WTC11 (cell line): Measurements from ENCODE around the gene MAEA. TPM values are rescaled to one million over a fixed set of nuclear protein-coding genes. Genes with fewer than 3 reads are reported as not detected.

Experiments used
- ATAC-seq: fragments of 200-7000 bp; cut with Tn5 transposase; 2 replicates; pipeline ENCODE4 v1.10.0; 2021; ENCODE audit warnings: mild to moderate bottlenecking, moderate library complexity
- CTCF ChIA-PET: fragments of 300-600 bp; sonication (Branson Sonifier 250); formaldehyde crosslinking; loops from one replicate; lab custom pipeline; 2021; ENCODE audit warnings: antibody characterized with exemption; lab: Charles Lee
- POLR2A ChIA-PET: fragments of 350-600 bp; sonication (Branson Sonifier 250); formaldehyde crosslinking; loops from one replicate; lab custom pipeline; 2021; ENCODE audit warnings: antibody characterized with exemption; lab: Charles Lee
- DNase-seq: peaks from one replicate; pipeline ENCODE4 v3.0.0; 2021; ENCODE audit warnings: low spot score
- H3K27ac Mint-ChIP-seq: 2 replicates; pipeline ENCODE4 v1.8.0; 2021; ENCODE audit warnings: mixed read lengths
- H3K27me3 Mint-ChIP-seq: 2 replicates; pipeline ENCODE4 v1.8.0; 2021; ENCODE audit warnings: low read depth, mild to moderate bottlenecking, moderate library complexity, mixed read lengths
- H3K36me3 Mint-ChIP-seq: 2 replicates; pipeline ENCODE4 v1.8.0; 2021; ENCODE audit warnings: mixed read lengths
- H3K4me1 Mint-ChIP-seq: 2 replicates; pipeline ENCODE4 v1.8.0; 2022; ENCODE audit warnings: mixed read lengths
- H3K4me3 Mint-ChIP-seq: 2 replicates; pipeline ENCODE4 v1.8.0; 2021; ENCODE audit warnings: mild to moderate bottlenecking, moderate library complexity, mixed read lengths
- H3K9me3 Mint-ChIP-seq: 2 replicates; pipeline ENCODE4 v1.8.0; 2021; ENCODE audit warnings: mixed read lengths
- ETV6 ChIP-seq: sonication (generic); formaldehyde crosslinking; IDR thresholded peaks from 2 replicates; pipeline ENCODE4 v1.8.1; 2022; ENCODE audit warnings: mild to moderate bottlenecking, missing genetic modification reagents
- FOXP1 ChIP-seq: sonication (generic); formaldehyde crosslinking; IDR thresholded peaks from 2 replicates; pipeline ENCODE4 v1.8.0; 2022; ENCODE audit warnings: missing genetic modification reagents, mild to moderate bottlenecking, moderate library complexity, borderline replicate concordance
- NFE2L1 ChIP-seq: sonication (generic); formaldehyde crosslinking; IDR thresholded peaks from 2 replicates; pipeline ENCODE4 v1.8.1; 2023; ENCODE audit warnings: missing genetic modification reagents
- PRRX2 ChIP-seq: fragments of 250-450 bp; sonication (Bioruptor Pico); IDR thresholded peaks from 2 replicates; pipeline ENCODE4 v1.8.0; 2021; ENCODE audit warnings: mild to moderate bottlenecking
- RORB ChIP-seq: fragments of 250-450 bp; sonication (Bioruptor Pico); IDR thresholded peaks from 2 replicates; pipeline ENCODE4 v1.9.0; 2021; ENCODE audit warnings: mild to moderate bottlenecking
- TEAD1 ChIP-seq: sonication (generic); formaldehyde crosslinking; IDR thresholded peaks from 2 replicates; pipeline ENCODE4 v1.8.0; 2022; ENCODE audit warnings: mild to moderate bottlenecking, missing genetic modification reagents
- ZNF232 ChIP-seq: sonication (generic); formaldehyde crosslinking; IDR thresholded peaks from 2 replicates; pipeline ENCODE4 v1.8.0; 2022; ENCODE audit warnings: mild to moderate bottlenecking, missing genetic modification reagents
- ZNF396 ChIP-seq: fragments of 250-450 bp; sonication (Bioruptor Pico); IDR thresholded peaks from 2 replicates; pipeline ENCODE4 v1.8.0; 2021; ENCODE audit warnings: mild to moderate bottlenecking, moderate library complexity, borderline replicate concordance
- ZNF416 ChIP-seq: fragments of 250-450 bp; sonication (Bioruptor Pico); IDR thresholded peaks from 2 replicates; pipeline ENCODE4 v1.9.0; 2021; ENCODE audit warnings: mild to moderate bottlenecking, inconsistent platforms
- total RNA-seq: library from RNA; stranded (reverse); gene quantifications from 3 replicates; pipeline ENCODE4 v1.2.3, GENCODE V29; 2021
- TF ChIP-seq, protein P1 (sequence below): sonication (generic); formaldehyde crosslinking; IDR thresholded peaks from 2 replicates; pipeline ENCODE4 v1.8.1; 2023; ENCODE audit warnings: mild to moderate bottlenecking, moderate library complexity, missing genetic modification reagents
- TF ChIP-seq, protein P2 (sequence below): fragments of 250-450 bp; sonication (Bioruptor Pico); IDR thresholded peaks from 2 replicates; pipeline ENCODE4 v2.1.2; 2022; ENCODE audit warnings: mild to moderate bottlenecking, moderate library complexity
- TF ChIP-seq, protein P3 (sequence below): sonication (generic); formaldehyde crosslinking; IDR thresholded peaks from 2 replicates; pipeline ENCODE4 v1.8.1; 2022; ENCODE audit warnings: low read depth, missing genetic modification reagents, borderline replicate concordance
- TF ChIP-seq, protein P4 (sequence below): sonication (generic); formaldehyde crosslinking; IDR thresholded peaks from 2 replicates; pipeline ENCODE4 v1.8.0; 2022; ENCODE audit warnings: mild to moderate bottlenecking, missing genetic modification reagents
- TF ChIP-seq, protein P5 (sequence below): sonication (generic); formaldehyde crosslinking; IDR thresholded peaks from 2 replicates; pipeline ENCODE4 v1.8.0; 2023; ENCODE audit warnings: missing genetic modification reagents, mild to moderate bottlenecking, borderline replicate concordance
- TF ChIP-seq, protein P6 (sequence below): fragments of 250-450 bp; sonication (Bioruptor Pico); IDR thresholded peaks from 2 replicates; pipeline ENCODE4 v1.9.0; 2021; ENCODE audit warnings: mild to moderate bottlenecking
- TF ChIP-seq, protein P7 (sequence below): sonication (generic); formaldehyde crosslinking; IDR thresholded peaks from 2 replicates; pipeline ENCODE4 v1.8.0; 2022; ENCODE audit warnings: mild to moderate bottlenecking, missing genetic modification reagents
- TF ChIP-seq, protein P8 (sequence below): sonication (generic); formaldehyde crosslinking; IDR thresholded peaks from 2 replicates; pipeline ENCODE4 v1.8.0; 2022; ENCODE audit warnings: mild to moderate bottlenecking, missing genetic modification reagents

The MAEA gene
- total RNA-seq, 1 experiment from 2014 or later: 86.9 TPM

DNA sequence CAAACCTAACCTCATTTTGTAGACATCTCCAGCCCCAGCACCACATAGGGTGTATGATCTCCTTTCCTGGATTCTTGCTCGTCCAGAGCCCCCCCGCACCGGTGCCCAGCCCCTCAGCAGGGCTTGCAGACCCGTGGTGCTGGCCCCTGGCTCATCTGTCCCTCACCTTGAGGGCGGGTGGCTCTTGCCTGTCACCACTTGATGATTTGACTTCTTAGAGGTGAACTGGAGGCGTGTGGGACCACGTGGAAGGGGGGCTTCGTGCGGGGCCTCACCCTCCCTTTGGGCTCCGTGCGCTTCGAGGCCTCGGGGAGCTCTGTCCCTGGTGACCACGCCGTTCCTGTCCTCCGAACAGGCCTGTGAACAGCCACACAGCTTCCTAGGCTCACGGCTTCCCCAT lies 72.8 kb downstream of the MAEA start:
- no peak overlapping the region for H3K27ac Mint-ChIP-seq
- no peaks in the 10 kb centered on the region for H3K27me3 Mint-ChIP-seq
- no peak for DNase-seq

DNA sequence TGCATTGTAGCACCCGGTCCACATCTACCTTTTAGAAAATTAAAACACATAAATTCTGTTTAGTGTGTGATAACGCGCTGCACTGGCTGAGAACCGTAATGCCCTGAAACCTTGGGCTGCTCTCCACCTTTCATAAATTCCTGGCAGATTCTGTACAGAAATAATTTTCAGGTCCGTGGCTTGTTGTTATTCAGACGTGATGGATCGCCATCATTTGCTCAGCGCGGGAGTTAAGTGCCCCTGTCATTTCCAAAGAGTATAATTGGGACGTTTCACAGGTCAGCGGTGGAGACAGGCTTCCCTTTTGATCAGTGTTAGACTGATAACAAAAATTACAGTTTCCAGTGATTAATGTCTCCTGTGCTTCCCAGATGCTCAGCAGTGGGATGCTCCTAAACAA lies 73.8 kb downstream of the MAEA start:
- Mint-ChIP-seq H3K4me3 (no peak overlapping the region), H3K27ac (no peak overlapping the region), H3K4me1 (peaks cover 11% of the 10 kb centered on the region), H3K9me3 (no peaks in the 10 kb centered on the region), H3K36me3 (peaks cover 3% of the 10 kb centered on the region; the same call in 1 of the 2 replicates), H3K27me3 (no peaks in the 10 kb centered on the region)
- CTCF ChIA-PET: no interaction called here
- POLR2A ChIA-PET: no interaction called here
- no peak for ATAC-seq
- no peak for DNase-seq
- TF ChIP-seq ZNF232 (CRISPR knock-in tag) (no peak), PRRX2 (CRISPR knock-in tag) (no peak), NFE2L1 (CRISPR knock-in tag) (no peak), RORB (CRISPR knock-in tag) (no peak), ZNF396 (no peak), TEAD1 (CRISPR knock-in tag) (no peak)
- TF ChIP-seq, protein P1, sequence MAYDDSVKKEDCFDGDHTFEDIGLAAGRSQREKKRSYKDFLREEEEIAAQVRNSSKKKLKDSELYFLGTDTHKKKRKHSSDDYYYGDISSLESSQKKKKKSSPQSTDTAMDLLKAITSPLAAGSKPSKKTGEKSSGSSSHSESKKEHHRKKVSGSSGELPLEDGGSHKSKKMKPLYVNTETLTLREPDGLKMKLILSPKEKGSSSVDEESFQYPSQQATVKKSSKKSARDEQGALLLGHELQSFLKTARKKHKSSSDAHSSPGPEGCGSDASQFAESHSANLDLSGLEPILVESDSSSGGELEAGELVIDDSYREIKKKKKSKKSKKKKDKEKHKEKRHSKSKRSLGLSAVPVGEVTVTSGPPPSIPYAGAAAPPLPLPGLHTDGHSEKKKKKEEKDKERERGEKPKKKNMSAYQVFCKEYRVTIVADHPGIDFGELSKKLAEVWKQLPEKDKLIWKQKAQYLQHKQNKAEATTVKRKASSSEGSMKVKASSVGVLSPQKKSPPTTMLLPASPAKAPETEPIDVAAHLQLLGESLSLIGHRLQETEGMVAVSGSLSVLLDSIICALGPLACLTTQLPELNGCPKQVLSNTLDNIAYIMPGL: no peak
- TF ChIP-seq, protein P2, sequence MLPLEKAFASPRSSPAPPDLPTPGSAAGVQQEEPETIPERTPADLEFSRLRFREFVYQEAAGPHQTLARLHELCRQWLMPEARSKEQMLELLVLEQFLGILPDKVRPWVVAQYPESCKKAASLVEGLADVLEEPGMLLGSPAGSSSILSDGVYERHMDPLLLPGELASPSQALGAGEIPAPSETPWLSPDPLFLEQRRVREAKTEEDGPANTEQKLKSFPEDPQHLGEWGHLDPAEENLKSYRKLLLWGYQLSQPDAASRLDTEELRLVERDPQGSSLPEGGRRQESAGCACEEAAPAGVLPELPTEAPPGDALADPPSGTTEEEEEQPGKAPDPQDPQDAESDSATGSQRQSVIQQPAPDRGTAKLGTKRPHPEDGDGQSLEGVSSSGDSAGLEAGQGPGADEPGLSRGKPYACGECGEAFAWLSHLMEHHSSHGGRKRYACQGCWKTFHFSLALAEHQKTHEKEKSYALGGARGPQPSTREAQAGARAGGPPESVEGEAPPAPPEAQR (CRISPR knock-in tag): no peak

More for the DNA sequence above, 72.8 kb downstream of the MAEA start:
- CTCF ChIA-PET: no interaction called here
- peaks cover 3% of the 10 kb centered on the region; the same call in 1 of the 2 replicates for H3K36me3 Mint-ChIP-seq
- no peak for ATAC-seq
- H3K4me1 Mint-ChIP-seq: peaks cover 11% of the 10 kb centered on the region
- H3K9me3 Mint-ChIP-seq: no peaks in the 10 kb centered on the region
- POLR2A ChIA-PET: no interaction called here
- no peak for TF ChIP-seq ETV6 (CRISPR knock-in tag)
- TF ChIP-seq, protein P3, sequence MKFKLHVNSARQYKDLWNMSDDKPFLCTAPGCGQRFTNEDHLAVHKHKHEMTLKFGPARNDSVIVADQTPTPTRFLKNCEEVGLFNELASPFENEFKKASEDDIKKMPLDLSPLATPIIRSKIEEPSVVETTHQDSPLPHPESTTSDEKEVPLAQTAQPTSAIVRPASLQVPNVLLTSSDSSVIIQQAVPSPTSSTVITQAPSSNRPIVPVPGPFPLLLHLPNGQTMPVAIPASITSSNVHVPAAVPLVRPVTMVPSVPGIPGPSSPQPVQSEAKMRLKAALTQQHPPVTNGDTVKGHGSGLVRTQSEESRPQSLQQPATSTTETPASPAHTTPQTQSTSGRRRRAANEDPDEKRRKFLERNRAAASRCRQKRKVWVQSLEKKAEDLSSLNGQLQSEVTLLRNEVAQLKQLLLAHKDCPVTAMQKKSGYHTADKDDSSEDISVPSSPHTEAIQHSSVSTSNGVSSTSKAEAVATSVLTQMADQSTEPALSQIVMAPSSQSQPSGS: no peak
- TF ChIP-seq ZNF416 (CRISPR knock-in tag): no peak
- TF ChIP-seq, protein P4, sequence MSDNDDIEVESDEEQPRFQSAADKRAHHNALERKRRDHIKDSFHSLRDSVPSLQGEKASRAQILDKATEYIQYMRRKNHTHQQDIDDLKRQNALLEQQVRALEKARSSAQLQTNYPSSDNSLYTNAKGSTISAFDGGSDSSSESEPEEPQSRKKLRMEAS: no peak
- TF ChIP-seq, protein P5, sequence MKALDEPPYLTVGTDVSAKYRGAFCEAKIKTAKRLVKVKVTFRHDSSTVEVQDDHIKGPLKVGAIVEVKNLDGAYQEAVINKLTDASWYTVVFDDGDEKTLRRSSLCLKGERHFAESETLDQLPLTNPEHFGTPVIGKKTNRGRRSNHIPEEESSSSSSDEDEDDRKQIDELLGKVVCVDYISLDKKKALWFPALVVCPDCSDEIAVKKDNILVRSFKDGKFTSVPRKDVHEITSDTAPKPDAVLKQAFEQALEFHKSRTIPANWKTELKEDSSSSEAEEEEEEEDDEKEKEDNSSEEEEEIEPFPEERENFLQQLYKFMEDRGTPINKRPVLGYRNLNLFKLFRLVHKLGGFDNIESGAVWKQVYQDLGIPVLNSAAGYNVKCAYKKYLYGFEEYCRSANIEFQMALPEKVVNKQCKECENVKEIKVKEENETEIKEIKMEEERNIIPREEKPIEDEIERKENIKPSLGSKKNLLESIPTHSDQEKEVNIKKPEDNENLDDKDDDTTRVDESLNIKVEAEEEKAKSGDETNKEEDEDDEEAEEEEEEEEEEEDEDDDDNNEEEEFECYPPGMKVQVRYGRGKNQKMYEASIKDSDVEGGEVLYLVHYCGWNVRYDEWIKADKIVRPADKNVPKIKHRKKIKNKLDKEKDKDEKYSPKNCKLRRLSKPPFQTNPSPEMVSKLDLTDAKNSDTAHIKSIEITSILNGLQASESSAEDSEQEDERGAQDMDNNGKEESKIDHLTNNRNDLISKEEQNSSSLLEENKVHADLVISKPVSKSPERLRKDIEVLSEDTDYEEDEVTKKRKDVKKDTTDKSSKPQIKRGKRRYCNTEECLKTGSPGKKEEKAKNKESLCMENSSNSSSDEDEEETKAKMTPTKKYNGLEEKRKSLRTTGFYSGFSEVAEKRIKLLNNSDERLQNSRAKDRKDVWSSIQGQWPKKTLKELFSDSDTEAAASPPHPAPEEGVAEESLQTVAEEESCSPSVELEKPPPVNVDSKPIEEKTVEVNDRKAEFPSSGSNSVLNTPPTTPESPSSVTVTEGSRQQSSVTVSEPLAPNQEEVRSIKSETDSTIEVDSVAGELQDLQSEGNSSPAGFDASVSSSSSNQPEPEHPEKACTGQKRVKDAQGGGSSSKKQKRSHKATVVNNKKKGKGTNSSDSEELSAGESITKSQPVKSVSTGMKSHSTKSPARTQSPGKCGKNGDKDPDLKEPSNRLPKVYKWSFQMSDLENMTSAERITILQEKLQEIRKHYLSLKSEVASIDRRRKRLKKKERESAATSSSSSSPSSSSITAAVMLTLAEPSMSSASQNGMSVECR (CRISPR knock-in tag): no peak
- no peak for TF ChIP-seq FOXP1 (CRISPR knock-in tag)
- TF ChIP-seq, protein P6, sequence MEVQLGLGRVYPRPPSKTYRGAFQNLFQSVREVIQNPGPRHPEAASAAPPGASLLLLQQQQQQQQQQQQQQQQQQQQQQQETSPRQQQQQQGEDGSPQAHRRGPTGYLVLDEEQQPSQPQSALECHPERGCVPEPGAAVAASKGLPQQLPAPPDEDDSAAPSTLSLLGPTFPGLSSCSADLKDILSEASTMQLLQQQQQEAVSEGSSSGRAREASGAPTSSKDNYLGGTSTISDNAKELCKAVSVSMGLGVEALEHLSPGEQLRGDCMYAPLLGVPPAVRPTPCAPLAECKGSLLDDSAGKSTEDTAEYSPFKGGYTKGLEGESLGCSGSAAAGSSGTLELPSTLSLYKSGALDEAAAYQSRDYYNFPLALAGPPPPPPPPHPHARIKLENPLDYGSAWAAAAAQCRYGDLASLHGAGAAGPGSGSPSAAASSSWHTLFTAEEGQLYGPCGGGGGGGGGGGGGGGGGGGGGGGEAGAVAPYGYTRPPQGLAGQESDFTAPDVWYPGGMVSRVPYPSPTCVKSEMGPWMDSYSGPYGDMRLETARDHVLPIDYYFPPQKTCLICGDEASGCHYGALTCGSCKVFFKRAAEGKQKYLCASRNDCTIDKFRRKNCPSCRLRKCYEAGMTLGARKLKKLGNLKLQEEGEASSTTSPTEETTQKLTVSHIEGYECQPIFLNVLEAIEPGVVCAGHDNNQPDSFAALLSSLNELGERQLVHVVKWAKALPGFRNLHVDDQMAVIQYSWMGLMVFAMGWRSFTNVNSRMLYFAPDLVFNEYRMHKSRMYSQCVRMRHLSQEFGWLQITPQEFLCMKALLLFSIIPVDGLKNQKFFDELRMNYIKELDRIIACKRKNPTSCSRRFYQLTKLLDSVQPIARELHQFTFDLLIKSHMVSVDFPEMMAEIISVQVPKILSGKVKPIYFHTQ (CRISPR knock-in tag): no peak
- TF ChIP-seq, protein P7, sequence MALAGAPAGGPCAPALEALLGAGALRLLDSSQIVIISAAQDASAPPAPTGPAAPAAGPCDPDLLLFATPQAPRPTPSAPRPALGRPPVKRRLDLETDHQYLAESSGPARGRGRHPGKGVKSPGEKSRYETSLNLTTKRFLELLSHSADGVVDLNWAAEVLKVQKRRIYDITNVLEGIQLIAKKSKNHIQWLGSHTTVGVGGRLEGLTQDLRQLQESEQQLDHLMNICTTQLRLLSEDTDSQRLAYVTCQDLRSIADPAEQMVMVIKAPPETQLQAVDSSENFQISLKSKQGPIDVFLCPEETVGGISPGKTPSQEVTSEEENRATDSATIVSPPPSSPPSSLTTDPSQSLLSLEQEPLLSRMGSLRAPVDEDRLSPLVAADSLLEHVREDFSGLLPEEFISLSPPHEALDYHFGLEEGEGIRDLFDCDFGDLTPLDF (CRISPR knock-in tag): no peak
- TF ChIP-seq, protein P8, sequence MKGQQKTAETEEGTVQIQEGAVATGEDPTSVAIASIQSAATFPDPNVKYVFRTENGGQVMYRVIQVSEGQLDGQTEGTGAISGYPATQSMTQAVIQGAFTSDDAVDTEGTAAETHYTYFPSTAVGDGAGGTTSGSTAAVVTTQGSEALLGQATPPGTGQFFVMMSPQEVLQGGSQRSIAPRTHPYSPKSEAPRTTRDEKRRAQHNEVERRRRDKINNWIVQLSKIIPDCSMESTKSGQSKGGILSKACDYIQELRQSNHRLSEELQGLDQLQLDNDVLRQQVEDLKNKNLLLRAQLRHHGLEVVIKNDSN (CRISPR knock-in tag): no peak
- TF ChIP-seq, all 79 proteins: peak for 0
- H3K4me3 Mint-ChIP-seq: no peak overlapping the region
